Measurements from ENCODE around the gene JARID2. TPM values are rescaled to one million over a fixed set of nuclear protein-coding genes. Genes with fewer than 3 reads are reported as not detected.

The JARID2 gene
- total RNA-seq, 1 donor = 9.1 TPM

- DNase-seq (ENCODE audit: low read depth) = no peak
- no peak for TF ChIP-seq CTCF (IDR thresholded peaks at IDR 0.05; ENCODE audit: insufficient read depth, low read depth, low read length)
- no peak overlapping the region for H3K4me3 ChIP-seq (ENCODE audit: low read depth, low read length)
Measured at GRCh38 chr6:15408758-15409157, 162.9 kb downstream of the JARID2 start.

DNA sequence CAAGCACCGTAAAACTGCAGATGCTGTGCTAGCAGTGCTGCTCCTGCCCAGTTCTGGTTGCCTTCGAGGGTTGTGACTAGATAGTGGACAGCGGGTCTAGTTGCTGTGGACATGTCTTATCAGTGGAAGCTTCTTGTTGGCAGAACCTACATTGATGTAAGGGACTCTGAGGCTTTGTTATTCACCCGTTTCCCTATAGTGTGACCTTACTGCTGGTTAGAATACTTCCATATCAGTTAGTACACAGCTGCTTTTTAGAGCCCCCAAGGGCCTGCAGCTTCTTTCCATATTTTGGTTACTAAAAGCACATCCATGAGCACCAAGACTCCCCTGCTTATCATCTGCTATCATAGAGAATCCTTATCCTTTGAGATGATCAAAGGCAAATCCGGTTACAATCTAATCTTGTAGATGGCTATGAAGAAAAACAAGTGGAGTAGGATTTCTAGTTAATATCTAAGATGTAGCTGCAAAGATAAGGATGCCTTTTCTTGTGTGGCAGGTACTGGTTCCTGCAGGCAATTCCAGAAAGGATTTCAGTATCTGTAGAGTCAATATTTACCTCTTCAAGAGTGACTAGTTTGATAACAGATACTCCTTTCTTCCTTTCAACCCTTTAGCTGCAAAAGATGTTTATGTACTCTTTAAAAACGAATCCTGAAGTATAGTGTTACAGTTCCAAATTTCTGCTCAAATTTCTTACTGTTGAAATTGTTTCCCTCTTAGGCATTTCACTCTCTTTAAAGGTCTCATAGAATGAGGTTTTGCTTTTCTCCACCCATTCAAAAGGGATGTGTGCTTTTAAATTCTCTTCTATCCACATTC is 163.6 kb downstream of the JARID2 start:
- H3K4me3 ChIP-seq (ENCODE audit: low read depth, low read length) = no peak overlapping the region
- TF ChIP-seq CTCF (IDR thresholded peaks at IDR 0.05; ENCODE audit: insufficient read depth, low read depth, low read length) = no peak
- no peak for DNase-seq (ENCODE audit: low read depth)

DNA sequence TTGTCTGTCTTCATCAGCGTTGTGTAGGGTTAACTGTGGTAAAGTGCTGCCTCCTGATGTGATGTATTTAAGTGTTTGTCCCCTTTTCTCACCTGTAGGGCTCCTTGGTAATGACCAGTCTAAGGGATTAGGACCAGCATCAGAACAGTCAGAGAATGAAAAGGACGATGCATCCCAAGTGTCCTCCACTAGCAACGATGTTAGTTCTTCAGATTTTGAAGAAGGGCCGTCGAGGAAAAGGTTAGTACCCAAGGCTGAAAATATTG is 164.2 kb downstream of the JARID2 start:
- H3K4me3 ChIP-seq (ENCODE audit: low read depth, low read length) = no peak overlapping the region
- no peak for TF ChIP-seq CTCF (IDR thresholded peaks at IDR 0.05; ENCODE audit: insufficient read depth, low read depth, low read length)
- DNase-seq (ENCODE audit: low read depth) = no peak

DNA sequence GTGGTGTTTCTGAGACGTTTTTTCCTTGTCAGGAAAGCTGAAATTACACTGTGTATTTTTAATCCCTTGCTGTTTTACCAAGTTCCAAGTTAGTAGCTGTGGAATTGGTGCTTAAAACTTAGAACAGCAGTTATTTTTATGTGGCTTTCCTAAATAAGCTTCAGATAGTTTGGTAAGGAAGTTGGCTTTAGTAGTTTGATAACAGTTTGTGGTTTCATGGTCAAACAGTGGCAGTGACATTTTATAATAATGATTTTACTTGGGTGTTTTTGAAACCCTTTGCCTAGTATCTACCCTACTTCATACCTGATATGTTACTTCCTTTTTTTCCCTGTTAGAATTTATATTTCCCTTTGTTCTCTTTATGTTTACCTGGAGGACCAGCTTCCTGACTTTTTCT is 164.9 kb downstream of the JARID2 start:
- no peak for DNase-seq (ENCODE audit: low read depth)

GRCh38 chr6:15411766-15412165 is 165.9 kb downstream of the JARID2 start:
- TF ChIP-seq CTCF (IDR thresholded peaks at IDR 0.05; ENCODE audit: insufficient read depth, low read depth, low read length) = no peak
- DNase-seq (ENCODE audit: low read depth) = no peak

More for the DNA sequence above, 164.9 kb downstream of the JARID2 start:
- TF ChIP-seq CTCF (IDR thresholded peaks at IDR 0.05; ENCODE audit: insufficient read depth, low read depth, low read length) = no peak
- H3K4me3 ChIP-seq (ENCODE audit: low read depth, low read length) = no peak overlapping the region

GRCh38 chr6:15412767-15413166 is 166.9 kb downstream of the JARID2 start:
- H3K4me3 ChIP-seq (ENCODE audit: low read depth, low read length) = no peak overlapping the region
- TF ChIP-seq CTCF (IDR thresholded peaks at IDR 0.05; ENCODE audit: insufficient read depth, low read depth, low read length) = no peak
- no peak for DNase-seq (ENCODE audit: low read depth)

More at GRCh38 chr6:15411766-15412165, 165.9 kb downstream of the JARID2 start:
- H3K4me3 ChIP-seq (ENCODE audit: low read depth, low read length) = no peak overlapping the region
